Measurements from ENCODE around the gene RAB11FIP3. TPM values are rescaled to one million over a fixed set of nuclear protein-coding genes. Genes with fewer than 3 reads are reported as not detected.

The RAB11FIP3 gene
- total RNA-seq, 1 experiment from 2014 or later, result 37.1 TPM

DNA sequence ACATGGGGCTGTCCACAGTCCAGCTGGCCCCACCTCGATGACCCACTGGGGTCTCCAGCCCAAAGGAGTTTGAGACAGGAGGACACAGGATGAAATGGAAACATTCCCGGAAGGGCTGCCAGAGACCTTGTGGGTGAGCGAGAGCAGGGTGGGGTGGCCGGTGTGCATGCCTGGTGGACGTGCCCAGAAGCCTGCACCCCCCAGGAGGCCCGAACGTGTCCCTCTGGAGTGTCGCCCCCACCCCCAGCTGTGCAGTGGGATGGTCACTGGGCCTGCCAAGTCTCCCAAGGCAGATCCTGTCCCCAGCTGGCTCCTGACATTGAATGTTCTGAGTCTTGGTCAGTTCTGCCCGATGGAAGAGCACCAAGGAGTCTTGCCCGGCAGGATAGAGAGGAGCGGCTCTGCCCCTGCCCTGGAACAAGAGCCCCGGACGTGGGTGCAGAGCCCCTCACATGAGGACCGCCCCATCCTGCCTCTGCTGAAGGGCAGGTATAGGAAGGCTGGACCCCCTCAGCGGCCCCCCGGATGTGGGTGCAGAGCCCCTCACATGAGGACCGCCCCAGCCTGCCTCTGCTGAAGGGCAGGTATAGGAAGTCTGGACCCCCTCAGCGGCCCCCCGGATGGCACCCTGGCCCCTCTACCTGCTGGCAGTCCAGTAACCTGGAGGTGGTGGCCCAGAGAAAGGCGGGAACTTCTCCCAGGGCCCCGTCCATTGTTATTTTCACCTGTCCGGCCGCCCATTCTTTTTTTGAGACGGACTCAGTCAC, 99.0 kb downstream of the RAB11FIP3 start:
- H3K9me3 Mint-ChIP-seq, result no peaks in the 10 kb centered on the region
- H3K4me3 Mint-ChIP-seq, result no peak overlapping the region
- H4K91ac ChIP-seq (ENCODE audit: insufficient read length, low read depth, low read length), result no peak overlapping the region
- H3K27me3 Mint-ChIP-seq (ENCODE audit: low read depth), result no peaks in the 10 kb centered on the region; the same call in 1 of the 2 replicates
- no peak overlapping the region for H2AFZ ChIP-seq (ENCODE audit: low read length)
- H2BK15ac ChIP-seq (ENCODE audit: low read depth, low read length), result no peak overlapping the region
- H3K23me2 ChIP-seq (ENCODE audit: insufficient read length, low read depth, low read length, poor library complexity, severe bottlenecking), result peaks cover 13% of the 10 kb centered on the region
- no peak overlapping the region for H3K27ac ChIP-seq (ENCODE audit: insufficient read length, low read depth, low read length)
- H2BK120ac ChIP-seq (ENCODE audit: low read depth, low read length, poor library complexity, severe bottlenecking), result no peak overlapping the region
- TF ChIP-seq, protein P1, sequence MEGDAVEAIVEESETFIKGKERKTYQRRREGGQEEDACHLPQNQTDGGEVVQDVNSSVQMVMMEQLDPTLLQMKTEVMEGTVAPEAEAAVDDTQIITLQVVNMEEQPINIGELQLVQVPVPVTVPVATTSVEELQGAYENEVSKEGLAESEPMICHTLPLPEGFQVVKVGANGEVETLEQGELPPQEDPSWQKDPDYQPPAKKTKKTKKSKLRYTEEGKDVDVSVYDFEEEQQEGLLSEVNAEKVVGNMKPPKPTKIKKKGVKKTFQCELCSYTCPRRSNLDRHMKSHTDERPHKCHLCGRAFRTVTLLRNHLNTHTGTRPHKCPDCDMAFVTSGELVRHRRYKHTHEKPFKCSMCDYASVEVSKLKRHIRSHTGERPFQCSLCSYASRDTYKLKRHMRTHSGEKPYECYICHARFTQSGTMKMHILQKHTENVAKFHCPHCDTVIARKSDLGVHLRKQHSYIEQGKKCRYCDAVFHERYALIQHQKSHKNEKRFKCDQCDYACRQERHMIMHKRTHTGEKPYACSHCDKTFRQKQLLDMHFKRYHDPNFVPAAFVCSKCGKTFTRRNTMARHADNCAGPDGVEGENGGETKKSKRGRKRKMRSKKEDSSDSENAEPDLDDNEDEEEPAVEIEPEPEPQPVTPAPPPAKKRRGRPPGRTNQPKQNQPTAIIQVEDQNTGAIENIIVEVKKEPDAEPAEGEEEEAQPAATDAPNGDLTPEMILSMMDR (conservative IDR thresholded peaks at IDR 0.05), result no peak
- no peak overlapping the region for H3K9ac ChIP-seq (ENCODE audit: extremely low read depth, insufficient read length, low read length)
- peaks cover 15 to 19% of the 10 kb centered on the region in 2 experiments for H3K4me1 Mint-ChIP-seq
- H3K4me1 ChIP-seq (ENCODE audit: insufficient read depth, low read length), result no peaks in the 10 kb centered on the region; the same call in 1 of the 2 replicates
- no peak overlapping the region for H3K4ac ChIP-seq (ENCODE audit: low read depth, low read length)
- H3K27me3 ChIP-seq (ENCODE audit: insufficient read depth, low read length), result no peaks in the 10 kb centered on the region
- no peak overlapping the region for H3K56ac ChIP-seq (ENCODE audit: insufficient read length, low read depth, low read length)
- no peak overlapping the region for H4K5ac ChIP-seq (ENCODE audit: insufficient read length, low read depth, low read length)
- no peak overlapping the region for H3K27ac Mint-ChIP-seq
- H2BK12ac ChIP-seq (ENCODE audit: insufficient read length, low read depth, low read length), result no peak overlapping the region
- H3K36me3 Mint-ChIP-seq (ENCODE audit: insufficient read depth in 1 of 3, low read depth in 3 of 3), result peaks cover 0 to 13% (median 12%) of the 10 kb centered on the region in 3 experiments; a peak in 5 of 7 replicates
- no peak overlapping the region for H2AK5ac ChIP-seq (ENCODE audit: insufficient read length, low read length)
- no CpG with 5 or more reads among the region's 24 CpGs for WGBS (ENCODE audit: extremely low coverage, insufficient read length, low lambda C conversion rate)
- H3K23ac ChIP-seq (ENCODE audit: insufficient read length, low read depth, low read length), result no peak overlapping the region
- no peak for DNase-seq
- no peak overlapping the region for H3T11ph ChIP-seq (ENCODE audit: low read length)
- peaks cover under 1% of the 10 kb centered on the region for H4K20me1 ChIP-seq (ENCODE audit: control insufficient read depth, insufficient read depth, insufficient read length)
- no peak overlapping the region for H2BK20ac ChIP-seq (ENCODE audit: low read depth, low read length, poor library complexity, severe bottlenecking)
- H4K8ac ChIP-seq (replicated peaks; ENCODE audit: insufficient read length, low read depth, low read length), result no peak overlapping the region
- H3K9me3 ChIP-seq (ENCODE audit: control insufficient read depth, low read depth, low read length), result no peaks in the 10 kb centered on the region
- no peak overlapping the region for H3K18ac ChIP-seq (ENCODE audit: insufficient read length, low read depth, low read length)
- H3K4me2 ChIP-seq (ENCODE audit: insufficient read depth, insufficient read length, low read length), result no peak overlapping the region
- H3K79me1 ChIP-seq (ENCODE audit: insufficient read depth, low read depth, low read length, poor library complexity, severe bottlenecking), result no peaks in the 10 kb centered on the region
- H3K79me2 ChIP-seq (ENCODE audit: insufficient read depth, low read length), result peaks cover 8% of the 10 kb centered on the region; the same call in 1 of the 2 replicates
- no peak overlapping the region for H2BK5ac ChIP-seq (ENCODE audit: insufficient read length, low read length)
- H3K14ac ChIP-seq (ENCODE audit: insufficient read depth, low read length), result no peak overlapping the region
